Ovary (tissue), 9 donors: ENCODE data around the gene C3orf18. TPM values are rescaled to one million over a fixed set of nuclear protein-coding genes. Genes with fewer than 3 reads are reported as not detected.

ENCODE experiments used
- DNase-seq, 5 donors: peaks; one replicate each; pipeline ENCODE4 v3.0.0-alpha.2; 2019 to 2020
- H3K27ac ChIP-seq, 2 donors: fragments of 200-600 bp; one replicate each; pipeline versions ENCODE4 v1.5.1 to v1.8.0; 2019 to 2022
- H3K27me3 ChIP-seq: fragments of 200-600 bp; one replicate; pipeline ENCODE4 v1.8.0; 2022
- H3K36me3 ChIP-seq: fragments of 200-600 bp; sonication (generic); one replicate; pipeline ENCODE4 v1.5.1; 2019
- H3K4me1 ChIP-seq: one replicate; pipeline ENCODE4 v1.8.1; 2013; ENCODE audit warnings: mild to moderate bottlenecking, moderate library complexity; ENCODE audit not compliant: insufficient read depth
- H3K4me3 ChIP-seq: fragments of 200-600 bp; sonication (generic); one replicate; pipeline ENCODE4 v1.5.1; 2017
- H3K9me3 ChIP-seq, 2 donors: fragments of 200-600 bp in 1 of 2; sonication (generic) in 1 of 2; one replicate each; pipeline versions ENCODE4 v1.5.1 to v1.8.1; 2013 to 2019; ENCODE audit warnings: mild to moderate bottlenecking in 1 of 2, moderate library complexity in 1 of 2
- CTCF ChIP-seq, 3 donors: fragments of 450-650 bp in 2 of 3; fragments of 200-600 bp in 1 of 3; IDR thresholded peaks; one replicate each; pipeline versions ENCODE4 v1.5.1 to v1.8.0; 2016 to 2022; ENCODE audit warnings: antibody characterized with exemption in 3 of 3, mild to moderate bottlenecking in 1 of 3
- EP300 ChIP-seq: sonication (generic); formaldehyde crosslinking; IDR thresholded peaks from one replicate; pipeline ENCODE4 v1.6.1; 2017; ENCODE audit warnings: antibody characterized with exemption
- POLR2A ChIP-seq: fragments of 450-650 bp; IDR thresholded peaks from one replicate; pipeline ENCODE4 v1.6.1; 2017; ENCODE audit warnings: antibody characterized with exemption, mild to moderate bottlenecking, moderate library complexity
- WGBS, 3 donors: extraction: QIAGEN DNeasy Blood & Tissue Kit in 1 of 3; methylation state at CpG; one replicate each; pipeline versions ENCODE4 v1.1.5 to v1.1.7; 2013 to 2017; 5-methylcytosine and 5-hydroxymethylcytosine counted together
- intact Hi-C, 4 donors: fragments of 100-400 bp; cut with DNase I; formaldehyde crosslinking; loops; one replicate each; pipeline versions ENCODE4 v1.11.0 to v1.15.1; 2022 to 2023
- polyA plus RNA-seq, 2 donors: library from polyadenylated mRNA; stranded (reverse); fragments of 200-250 nt in 1 of 2; fragments of 350-450 nt in 1 of 2; fragmentation: Illumina TruSeq in 1 of 2; extraction: RNeasy Lipid Tissue Mini Kit (QIAGEN cat#74804) in 1 of 2; gene quantifications; one replicate each; pipeline ENCODE4 v1.2.3, GENCODE V29; 2013 to 2014
- total RNA-seq, 7 donors: library from RNA; depleted of rRNA in 2 of 7; stranded (reverse); fragments of >200 nt in 2 of 7; fragmentation: NEBNext Ultra II Directional in 3 of 7; extraction: Animal tissue kit (Norgen Biotek cat#: 25700) in 3 of 7; gene quantifications; one replicate each; pipeline versions ENCODE4 v1.1.0 to v1.2.4, GENCODE V29; 2016 to 2023
- donor health status: DM: no; HTN: no; CAD: no; lungs with moderate emphysema.
- donor health status: DM: no; HTN: no; CAD: no.
- donor health status: Bipolar disorder and iron deficiency.
- donor health status: DM: yes; HTN: yes; CAD: no.
- donor health status: DM: no; HTN: no; CAD: no.
- donor health status: DM: yes; HTN: yes; CAD: no.

The C3orf18 gene
- total and polyA plus RNA-seq, 9 donors: 10.7 to 24.1 (median 17.5) TPM

GRCh38 chr3:50545781-50546180 lies 21.8 kb downstream of the C3orf18 start:
- H3K4me3 ChIP-seq: no peak overlapping the region
- no peak for DNase-seq
- TF ChIP-seq POLR2A (no peak), CTCF (IDR thresholded peaks at IDR 0.05) (no peak), EP300 (no peak)
- no peaks in the 10 kb centered on the region for H3K9me3 ChIP-seq
- no peaks in the 10 kb centered on the region for H3K27me3 ChIP-seq
- 65 to 89% (median 69%) methylated on average over 1 of the region's 1 CpG for WGBS, 3 donors
- H3K4me1 ChIP-seq: no peaks in the 10 kb centered on the region
- intact Hi-C loops: loop anchor here in 2 of 4 donors (10.0 kb wide), 2 partner anchors 111 to 171 kb away; no protein-coding TSS in a partner anchor
- H3K27ac ChIP-seq: no peak overlapping the region
- H3K36me3 ChIP-seq: no peaks in the 10 kb centered on the region

- no peaks in the 10 kb centered on the region for H3K36me3 ChIP-seq
- TF ChIP-seq POLR2A (no peak), CTCF (IDR thresholded peaks at IDR 0.05) (peak; percentile 69 to 81 (median 80)), EP300 (no peak)
- H3K9me3 ChIP-seq: no peaks in the 10 kb centered on the region
- 45 to 50% (median 47%) methylated on average over 2 of the region's 2 CpGs for WGBS, 3 donors
- intact Hi-C loops: loop anchor here (2.0 to 10.0 kb wide), 5 partner anchors 105 to 195 kb away; partner anchors contain the start of gene ZMYND10 (in 3 of the 4)
- no peak overlapping the region for H3K4me3 ChIP-seq
- no peak overlapping the region for H3K27ac ChIP-seq
- H3K27me3 ChIP-seq: no peaks in the 10 kb centered on the region
- no peaks in the 10 kb centered on the region for H3K4me1 ChIP-seq
- DNase-seq: peak; percentile 56 to 82 (median 77)
These were observed 25.1 kb downstream of the C3orf18 start for GRCh38 chr3:50542177-50543034.

GRCh38 chr3:50539356-50540286 lies 27.9 kb downstream of the C3orf18 start:
- no peaks in the 10 kb centered on the region for H3K27me3 ChIP-seq
- TF ChIP-seq EP300 (no peak), POLR2A (no peak), CTCF (IDR thresholded peaks at IDR 0.05) (no peak)
- WGBS, 3 donors: 50 to 57% (median 53%) methylated on average over 18 of the region's 18 CpGs
- H3K9me3 ChIP-seq: no peaks in the 10 kb centered on the region
- H3K36me3 ChIP-seq: no peaks in the 10 kb centered on the region
- DNase-seq: no peak
- intact Hi-C loops: loop anchor here in 3 of 4 donors (5.0 to 10.0 kb wide), 4 partner anchors 102 to 192 kb away; partner anchors contain the start of gene ZMYND10 (in 3 of the 3)
- H3K4me1 ChIP-seq: no peaks in the 10 kb centered on the region
- no peak overlapping the region for H3K4me3 ChIP-seq
- H3K27ac ChIP-seq: no peak overlapping the region
